GM12892 (cell line): ENCODE measurements around the gene FOLR3.
"Not testable (repeated sequence)": the region's sequence is repeated elsewhere in the genome, so short reads cannot be mapped to it uniquely, and the experiment has no call there.

Experiments
- DNase-seq: peaks from one replicate; pipeline ENCODE4 v3.0.0; 2011; ENCODE audit not compliant: insufficient read length
- FAIRE-seq: peaks from 2 replicates; lab custom pipeline; 2011; peaks lifted over from hg19 to GRCh38; lab: Jason Lieb, UNC
- POLR2A ChIP-seq: IDR thresholded peaks from 2 replicates; pipeline ENCODE4 v1.6.1; 2011; ENCODE audit warnings: low read depth, low read length, control low read depth
- POLR2AphosphoS5 ChIP-seq: IDR thresholded peaks from 2 replicates; pipeline ENCODE4 v1.6.1; 2011; ENCODE audit warnings: low read depth, low read length, control low read depth
- TAF1 ChIP-seq: IDR thresholded peaks from 2 replicates; pipeline ENCODE4 v1.6.1; 2011; ENCODE audit warnings: low read depth, mild to moderate bottlenecking, control low read depth, low read length, borderline replicate concordance

FOLR3 gene

GRCh38 chr11:72154816-72155215 is 19.3 kb downstream of the FOLR3 start:
- no peak for DNase-seq
- TF ChIP-seq POLR2AphosphoS5, result no peak
- no peak for FAIRE-seq

- TF ChIP-seq POLR2A (no peak), TAF1 (no peak), POLR2AphosphoS5 (no peak)
- DNase-seq, result no peak
- no peak for FAIRE-seq
Observed at GRCh38 chr11:72155751-72156150, 20.2 kb downstream of the FOLR3 start.

GRCh38 chr11:72157131-72157530 is 21.6 kb downstream of the FOLR3 start:
- no peak for TF ChIP-seq POLR2A
- TF ChIP-seq TAF1, result no peak
- TF ChIP-seq POLR2AphosphoS5, result no peak
- FAIRE-seq (no peak), DNase-seq (no peak)

- no peak for FAIRE-seq
- no peak for DNase-seq
- TF ChIP-seq POLR2A, result no peak
- no peak for TF ChIP-seq POLR2AphosphoS5
- TF ChIP-seq TAF1, result no peak
Observed at GRCh38 chr11:72160319-72160718, 24.8 kb downstream of the FOLR3 start.

GRCh38 chr11:72162891-72163492 is 27.5 kb downstream of the FOLR3 start:
- no peak for TF ChIP-seq TAF1
- no peak for TF ChIP-seq POLR2AphosphoS5
- no peak for TF ChIP-seq POLR2A
- FAIRE-seq, result no peak
- no peak for DNase-seq

- not testable (repeated sequence) for FAIRE-seq, DNase-seq
Observed at GRCh38 chr11:72164187-72164586, 28.7 kb downstream of the FOLR3 start.

- DNase-seq, FAIRE-seq: not testable (repeated sequence)
Observed at GRCh38 chr11:72169046-72169555, 33.6 kb downstream of the FOLR3 start.

- DNase-seq, FAIRE-seq: not testable (repeated sequence)
Observed at GRCh38 chr11:72169754-72170153, 34.2 kb downstream of the FOLR3 start.

GRCh38 chr11:72172043-72172442 is 36.5 kb downstream of the FOLR3 start:
- not testable (repeated sequence) for FAIRE-seq, DNase-seq

GRCh38 chr11:72173291-72173690 is 37.8 kb downstream of the FOLR3 start:
- FAIRE-seq (no peak), DNase-seq (no peak)
- TF ChIP-seq TAF1 (no peak), POLR2A (no peak), POLR2AphosphoS5 (no peak)

- DNase-seq (no peak), FAIRE-seq (no peak)
- TF ChIP-seq POLR2A (no peak), TAF1 (no peak), POLR2AphosphoS5 (no peak)
Observed at GRCh38 chr11:72174302-72175070, 39.0 kb downstream of the FOLR3 start.

- no peak for FAIRE-seq
- TF ChIP-seq POLR2A (no peak), TAF1 (no peak), POLR2AphosphoS5 (no peak)
- no peak for DNase-seq
Observed at GRCh38 chr11:72177656-72178055, 42.1 kb downstream of the FOLR3 start.
